ENCODE data around the gene RXFP2.
A peak's percentile ranks its signal among the peaks of the same experiment; 100 is the strongest.

RXFP2 gene

GRCh38 chr13:31768351-31768750 is 29.0 kb downstream of the RXFP2 start:
- no peak for DNase-seq

DNA sequence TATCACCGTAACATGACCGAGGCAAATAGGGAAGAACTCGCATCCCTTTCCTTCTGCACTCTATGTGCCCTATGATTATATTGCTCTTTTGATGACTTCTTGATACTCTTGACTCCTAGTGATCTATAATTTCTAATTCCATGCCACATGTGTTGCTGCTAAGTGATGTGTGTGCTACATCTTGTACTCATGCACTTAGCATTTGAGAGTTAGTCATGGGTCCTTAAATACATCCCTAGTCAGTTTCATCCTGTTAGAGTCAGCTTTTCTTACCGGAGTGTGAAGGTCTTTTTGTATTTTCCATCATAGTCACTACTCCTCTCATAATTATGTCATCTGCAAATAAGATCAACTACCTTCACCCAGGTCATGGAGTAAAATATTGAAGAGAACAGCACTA is 30.2 kb downstream of the RXFP2 start:
- DNase-seq = no peak

- no peak for DNase-seq
Measured at GRCh38 chr13:31772231-31772630, 32.9 kb downstream of the RXFP2 start.

GRCh38 chr13:31773538-31773937 is 34.2 kb downstream of the RXFP2 start:
- no peak for DNase-seq

GRCh38 chr13:31774186-31774750 is 34.9 kb downstream of the RXFP2 start:
- DNase-seq = no peak

- DNase-seq = no peak
Measured at GRCh38 chr13:31775148-31775547, 35.8 kb downstream of the RXFP2 start.

DNA sequence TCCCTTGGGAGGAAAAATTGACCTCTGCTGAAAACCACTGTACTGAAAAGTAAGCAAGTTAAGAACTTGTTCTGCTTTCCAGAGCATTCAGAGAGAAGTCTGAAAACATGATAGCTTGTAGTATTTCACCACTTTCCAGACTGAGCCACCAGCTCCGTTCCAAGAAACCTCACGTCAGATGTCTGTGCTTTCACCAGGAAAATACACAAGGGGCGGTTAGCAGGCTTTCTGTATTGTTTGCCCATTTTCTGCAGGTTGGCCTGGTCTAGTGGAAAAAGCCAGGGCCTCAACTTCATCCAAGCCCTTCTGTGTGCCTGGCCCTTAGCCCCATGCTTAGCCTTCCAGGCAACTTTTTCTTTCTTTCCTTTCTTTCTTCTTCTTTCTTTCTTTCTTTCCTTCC is 36.4 kb downstream of the RXFP2 start:
- no peak for DNase-seq

GRCh38 chr13:31781064-31781463 is 41.7 kb downstream of the RXFP2 start:
- DNase-seq = no peak

GRCh38 chr13:31786011-31786410 is 46.7 kb downstream of the RXFP2 start:
- no peak for DNase-seq

- no peak for DNase-seq
Measured at GRCh38 chr13:31790992-31791391, 51.7 kb downstream of the RXFP2 start.

GRCh38 chr13:31793246-31793645 is 53.9 kb downstream of the RXFP2 start:
- no peak for DNase-seq

DNA sequence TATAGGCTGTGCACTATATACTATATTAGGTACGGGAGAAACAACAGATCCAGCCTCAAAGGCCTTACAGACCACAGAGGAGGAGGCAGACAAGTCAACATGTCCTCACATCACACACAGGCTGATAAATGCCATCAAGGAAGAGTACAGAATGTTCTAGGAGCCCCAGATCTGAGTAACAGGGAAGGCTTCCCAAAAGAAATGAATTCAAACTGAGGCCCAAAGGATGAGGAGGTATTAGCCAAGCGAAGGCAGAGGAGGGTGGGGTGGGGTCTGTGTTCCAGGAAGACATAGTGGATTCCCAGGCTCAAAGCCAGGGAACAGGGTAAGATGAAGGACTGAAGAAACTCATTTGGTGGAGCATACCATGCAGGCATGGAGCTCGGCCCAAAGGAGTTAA is 55.1 kb downstream of the RXFP2 start:
- DNase-seq = no peak

- DNase-seq = peak; percentile 54
Measured at GRCh38 chr13:31797154-31797775, 57.9 kb downstream of the RXFP2 start.

GRCh38 chr13:31798189-31798588 is 58.9 kb downstream of the RXFP2 start:
- no peak for DNase-seq

DNA sequence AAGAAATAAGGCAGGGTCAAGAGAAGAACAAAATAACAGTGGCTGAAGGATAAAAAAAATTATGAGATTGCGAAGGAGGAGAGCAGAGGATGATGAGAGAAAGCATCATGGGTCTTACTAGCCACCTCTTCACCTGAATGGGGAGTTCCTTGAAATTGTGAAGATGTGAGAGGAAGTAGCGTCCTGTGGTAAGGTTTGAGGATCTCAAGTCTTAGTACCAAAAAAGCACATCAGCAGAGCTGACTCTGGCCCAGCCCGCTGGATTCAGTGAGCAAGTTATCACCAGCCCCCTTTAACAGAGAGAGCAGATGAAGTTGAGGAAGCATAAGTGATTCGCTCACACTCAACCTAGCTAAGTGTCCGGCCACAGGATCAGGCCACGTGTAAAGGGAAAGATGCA is 61.8 kb downstream of the RXFP2 start:
- DNase-seq = no peak

DNA sequence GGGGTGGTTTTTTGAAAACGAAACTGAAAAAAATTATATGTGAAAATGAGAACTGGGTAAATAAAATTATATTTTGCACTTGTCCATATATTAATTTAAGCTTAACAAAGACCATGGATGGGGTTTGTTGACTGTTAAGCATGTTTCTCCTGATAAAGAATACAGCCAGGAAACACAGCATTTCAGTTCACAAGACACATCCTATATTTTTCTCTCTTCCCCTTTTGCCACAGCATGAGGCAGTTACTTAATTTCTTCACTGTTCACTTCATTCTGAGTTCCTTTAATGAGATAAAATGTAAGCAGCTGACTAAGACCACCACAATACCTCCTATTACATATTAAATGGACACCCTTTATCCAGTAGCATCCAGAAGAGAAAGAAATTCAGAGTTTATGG is 64.0 kb downstream of the RXFP2 start:
- no peak for DNase-seq

DNA sequence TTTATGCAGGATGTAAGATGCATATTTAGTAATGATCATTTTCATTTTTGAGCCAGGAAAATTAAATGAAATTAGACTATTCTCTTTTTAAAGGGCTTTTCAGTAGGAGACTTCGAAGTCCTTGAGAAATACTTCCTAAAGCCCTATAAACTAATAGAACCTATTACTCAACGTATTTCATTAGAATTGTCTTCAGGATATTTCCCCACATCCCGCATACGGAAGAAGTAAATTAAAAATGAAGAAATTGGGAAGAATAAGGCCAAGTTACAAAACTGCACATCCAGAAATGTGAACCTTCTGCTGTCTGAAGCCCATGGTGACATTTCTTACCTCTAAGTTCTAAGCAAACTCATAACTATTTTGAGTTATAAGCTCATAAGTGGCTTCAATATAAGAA is 66.5 kb downstream of the RXFP2 start:
- no peak for DNase-seq

GRCh38 chr13:31807090-31807541 is 67.8 kb downstream of the RXFP2 start:
- no peak for DNase-seq

- no peak for DNase-seq
Measured at GRCh38 chr13:31814536-31814935, 75.2 kb downstream of the RXFP2 start.

- no peak for DNase-seq
Measured at GRCh38 chr13:31815361-31816144, 76.2 kb downstream of the RXFP2 start.

GRCh38 chr13:31818236-31818635 is 78.9 kb downstream of the RXFP2 start:
- DNase-seq = no peak

DNA sequence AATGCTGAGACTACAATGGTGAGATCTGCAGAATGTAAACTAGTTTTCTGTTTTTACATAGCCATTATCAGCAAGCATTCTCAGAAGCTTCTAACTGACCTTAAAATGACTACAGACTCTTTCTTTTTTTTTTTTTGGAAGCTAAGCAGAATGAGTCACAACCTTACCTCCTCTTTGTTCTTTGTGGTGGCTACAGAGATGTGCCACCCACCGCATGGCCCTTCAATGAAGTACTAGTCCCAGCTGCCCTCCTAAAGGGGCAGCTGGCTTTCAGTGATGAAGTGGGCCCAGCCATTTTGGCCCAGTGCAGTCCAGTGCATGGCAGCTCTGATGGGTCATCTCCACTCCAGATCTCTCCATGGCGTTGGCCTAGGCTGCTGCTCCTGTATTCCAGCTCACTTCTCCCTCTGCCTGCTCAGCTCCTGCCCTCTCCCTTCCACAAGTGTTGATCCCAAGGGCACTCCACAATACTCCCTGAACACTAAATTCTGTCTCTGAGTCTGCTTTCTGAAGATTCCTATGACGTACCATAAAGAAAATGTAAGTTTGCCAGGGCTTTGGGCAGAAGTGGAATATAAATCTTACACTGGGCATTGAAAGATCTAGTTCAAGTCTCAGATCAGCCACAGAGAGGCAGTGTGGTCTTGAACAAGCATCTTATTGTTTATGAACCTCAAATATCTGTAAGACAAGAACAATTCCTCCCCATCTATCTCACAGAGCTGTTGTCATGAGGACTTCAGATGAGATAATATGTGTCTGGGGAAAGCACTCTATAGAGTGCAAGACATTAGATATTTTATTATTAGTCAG is 85.6 kb downstream of the RXFP2 start:
- DNase-seq = peak; percentile 36

GRCh38 chr13:31826521-31826920 is 87.2 kb downstream of the RXFP2 start:
- no peak for DNase-seq
